Endothelial cell of umbilical vein (primary cell): ENCODE results near the gene ZDHHC16.

Source experiments
- CTCF ChIP-seq, 2 donors: IDR thresholded peaks; 1 replicate in 1 of 2; 2 replicates in 1 of 2; pipeline ENCODE4 v1.5.1; 2011; ENCODE audit warnings: low read length in 2 of 2, mild to moderate bottlenecking in 2 of 2, moderate library complexity in 2 of 2, control low read depth in 1 of 2, inconsistent platforms in 1 of 2, low read depth in 1 of 2; ENCODE audit not compliant: insufficient read depth in 1 of 2; ENCODE audit errors: extremely low read depth in 1 of 2
- EZH2 ChIP-seq: IDR thresholded peaks from 2 replicates; pipeline ENCODE4 v1.6.1; 2012; ENCODE audit warnings: borderline replicate concordance, low read depth, mild to moderate bottlenecking, moderate library complexity, low read length, inconsistent platforms; ENCODE audit not compliant: severe bottlenecking
- POLR2A ChIP-seq: IDR thresholded peaks from 2 replicates; pipeline ENCODE4 v1.6.1; 2012; ENCODE audit warnings: low read depth, mild to moderate bottlenecking, control low read depth, low read length
- POLR2AphosphoS5 ChIP-seq: IDR thresholded peaks from 2 replicates; pipeline ENCODE4 v1.6.1; 2012; ENCODE audit warnings: low read depth, mild to moderate bottlenecking, control low read depth, low read length, moderate library complexity; ENCODE audit not compliant: insufficient read depth

- TF ChIP-seq CTCF (IDR thresholded peaks at IDR 0.05; ENCODE audit: extremely low read depth in 1 of 2, insufficient read depth in 1 of 2, low read depth in 1 of 2, low read length in 2 of 2): no peak
- TF ChIP-seq POLR2AphosphoS5: peak; percentile 95
- peak; percentile 84 for TF ChIP-seq POLR2A
- TF ChIP-seq EZH2: no peak
Observed at GRCh38 chr10:97445722-97446639, at the start of gene ZDHHC16, which contains the start of gene EXOSC1.
